Spleen (tissue), 7 donors: ENCODE data around the gene TEAD1.

Experiments used
- CTCF ChIP-seq, 11 experiments: fragments of 200-600 bp in 7 of 11; fragments of 450-650 bp in 4 of 11; sonication (generic) in 4 of 11; IDR thresholded peaks in 8 of 11; conservative IDR thresholded peaks in 3 of 11; 1 replicate in 7 of 11; 2 replicates in 4 of 11; pipeline versions ENCODE4 v1.4.0 to v1.8.0; 2016 to 2021; ENCODE audit warnings: antibody characterized with exemption in 11 of 11, inconsistent platforms in 4 of 11, mild to moderate bottlenecking in 1 of 11
- POLR2A ChIP-seq, 3 donors: fragments of 450-650 bp; IDR thresholded peaks; one replicate each; pipeline ENCODE4 v1.5.1; 2017; ENCODE audit warnings: antibody characterized with exemption in 3 of 3, mild to moderate bottlenecking in 1 of 3
- POLR2AphosphoS5 ChIP-seq, 3 donors: sonication (generic); formaldehyde crosslinking; IDR thresholded peaks; one replicate each; pipeline ENCODE4 v1.5.1; 2017; ENCODE audit warnings: antibody characterized with exemption in 3 of 3
- donor health status: DM: no; HTN: no; CAD: no; lungs with moderate emphysema.
- donor health status: DM: no; HTN: no; CAD: no.
- donor health status: DM: no; HTN: no; CAD: no.

GRCh38 chr11:12768726-12769673 lies 94.8 kb downstream of the TEAD1 start:
- no peak for TF ChIP-seq CTCF (IDR thresholded peaks at IDR 0.05 in 8 of 11, conservative IDR thresholded peaks at IDR 0.05 in 3 of 11)
- TF ChIP-seq POLR2AphosphoS5 (IDR thresholded peaks at IDR 0.05) = no peak
- TF ChIP-seq POLR2A (IDR thresholded peaks at IDR 0.05) = no peak
